Upper lobe of left lung (tissue), 6 donors: ENCODE measurements around the gene TFG. TPM values are rescaled to one million over a fixed set of nuclear protein-coding genes. Genes with fewer than 3 reads are reported as not detected.

Experiments used
- ATAC-seq, 2 donors: fragments of 200-7000 bp; cut with Tn5 transposase; one replicate each; pipeline ENCODE4 v1.9.1; 2022; ENCODE audit warnings: mild to moderate bottlenecking in 2 of 2, moderate library complexity in 2 of 2; ENCODE audit not compliant: low FRiP score in 2 of 2
- DNase-seq, 2 donors: peaks; one replicate each; pipeline ENCODE4 v3.0.0-alpha.2; 2019 to 2020
- H3K27ac ChIP-seq, 4 donors: fragments of 200-600 bp; sonication (generic); one replicate each; pipeline ENCODE4 v1.5.1; 2016 to 2019
- H3K27me3 ChIP-seq, 4 donors: fragments of 200-600 bp; sonication (generic); one replicate each; pipeline ENCODE4 v1.5.1; 2017 to 2019
- H3K36me3 ChIP-seq, 4 donors: fragments of 200-600 bp; sonication (generic); one replicate each; pipeline ENCODE4 v1.5.1; 2016 to 2019
- H3K4me1 ChIP-seq, 4 donors: fragments of 200-600 bp; sonication (generic); one replicate each; pipeline ENCODE4 v1.5.1; 2018 to 2019
- H3K4me3 ChIP-seq, 4 donors: fragments of 200-600 bp; sonication (generic); one replicate each; pipeline ENCODE4 v1.5.1; 2017 to 2019; ENCODE audit warnings: mild to moderate bottlenecking in 2 of 4, moderate library complexity in 1 of 4
- H3K9me3 ChIP-seq, 4 donors: fragments of 200-600 bp; sonication (generic); one replicate each; pipeline ENCODE4 v1.5.1; 2018 to 2019
- CTCF ChIP-seq, 6 experiments: fragments of 450-650 bp in 4 of 6; fragments of 200-600 bp in 2 of 6; sonication (generic) in 2 of 6; IDR thresholded peaks; one replicate each; pipeline ENCODE4 v1.5.1; 2016 to 2019; ENCODE audit warnings: antibody characterized with exemption in 6 of 6
- EP300 ChIP-seq, 4 donors: sonication (generic); formaldehyde crosslinking; IDR thresholded peaks; one replicate each; pipeline ENCODE4 v1.5.1; 2017; ENCODE audit warnings: antibody characterized with exemption in 4 of 4, control low read depth in 2 of 4
- POLR2A ChIP-seq, 4 donors: fragments of 450-650 bp; IDR thresholded peaks; one replicate each; pipeline ENCODE4 v1.5.1; 2016 to 2017; ENCODE audit warnings: antibody characterized with exemption in 4 of 4, mild to moderate bottlenecking in 2 of 4
- POLR2AphosphoS5 ChIP-seq, 2 donors: sonication (generic); formaldehyde crosslinking; IDR thresholded peaks; one replicate each; pipeline ENCODE4 v1.5.1; 2017; ENCODE audit warnings: antibody characterized with exemption in 2 of 2
- WGBS, 2 donors: methylation state at CpG; one replicate each; pipeline ENCODE4 v1.1.5; 2017 to 2018; 5-methylcytosine and 5-hydroxymethylcytosine counted together
- total RNA-seq, 6 donors: library from RNA; depleted of rRNA in 4 of 6; stranded (reverse); fragments of >200 nt in 4 of 6; gene quantifications; one replicate each; pipeline versions ENCODE4 v1.1.0 to v1.2.1, GENCODE V29; 2016 to 2021
- donor health status: DM: no; HTN: no; CAD: no; lungs with moderate emphysema.
- donor health status: DM: no; HTN: yes; CAD: no; lungs with severe emphysema.

TFG gene
- total RNA-seq, 6 donors from 2014 or later, result 29.6 to 87.4 (median 55.9) TPM

GRCh38 chr3:100759950-100760349, 50.7 kb downstream of the TFG start:
- Histone ChIP-seq H3K27ac (no peak overlapping the region), H3K4me1 (no peaks in the 10 kb centered on the region), H3K36me3 (no peaks in the 10 kb centered on the region), H3K9me3 (no peaks in the 10 kb centered on the region), H3K4me3 (no peak overlapping the region), H3K27me3 (no peaks in the 10 kb centered on the region)
- no peak for ATAC-seq
- TF ChIP-seq EP300 (IDR thresholded peaks at IDR 0.05) (no peak), POLR2AphosphoS5 (IDR thresholded peaks at IDR 0.05) (no peak), POLR2A (IDR thresholded peaks at IDR 0.05) (no peak), CTCF (IDR thresholded peaks at IDR 0.05) (no peak)
- DNase-seq, result no peak

- no peak for TF ChIP-seq POLR2AphosphoS5 (IDR thresholded peaks at IDR 0.05)
- TF ChIP-seq EP300 (IDR thresholded peaks at IDR 0.05), result no peak
- no peak for TF ChIP-seq CTCF (IDR thresholded peaks at IDR 0.05)
- no peak for TF ChIP-seq POLR2A (IDR thresholded peaks at IDR 0.05)
- no peak overlapping the region for H3K27ac ChIP-seq
- no peaks in the 10 kb centered on the region for H3K4me1 ChIP-seq
- H3K27me3 ChIP-seq, result no peaks in the 10 kb centered on the region
- ATAC-seq, result no peak
- 56 to 60% methylated on average over 4 of the region's 4 CpGs for WGBS, 2 donors
- no peaks in the 10 kb centered on the region for H3K36me3 ChIP-seq
- DNase-seq, result no peak
- H3K9me3 ChIP-seq, result no peaks in the 10 kb centered on the region
- H3K4me3 ChIP-seq, result no peak overlapping the region
These were observed 51.1 kb downstream of the TFG start for GRCh38 chr3:100760377-100760776.

GRCh38 chr3:100761211-100761942, 52.1 kb downstream of the TFG start:
- H3K4me3 ChIP-seq, result no peak overlapping the region
- H3K27me3 ChIP-seq, result no peaks in the 10 kb centered on the region
- no peaks in the 10 kb centered on the region for H3K36me3 ChIP-seq
- no peak for TF ChIP-seq POLR2AphosphoS5 (IDR thresholded peaks at IDR 0.05)
- TF ChIP-seq CTCF (IDR thresholded peaks at IDR 0.05), result peak in 1 of 6 experiments; percentile 11
- H3K27ac ChIP-seq, result no peak overlapping the region
- DNase-seq (no peak), ATAC-seq (peak in 1 of 2 donors; percentile 26)
- no peaks in the 10 kb centered on the region for H3K9me3 ChIP-seq
- WGBS, 2 donors, result 80 to 100% methylated on average over 1 of the region's 1 CpG
- H3K4me1 ChIP-seq, result no peaks in the 10 kb centered on the region

- no peak for TF ChIP-seq EP300 (IDR thresholded peaks at IDR 0.05)
- no peak for TF ChIP-seq CTCF (IDR thresholded peaks at IDR 0.05)
- no peak for TF ChIP-seq POLR2A (IDR thresholded peaks at IDR 0.05)
- no peak for TF ChIP-seq POLR2AphosphoS5 (IDR thresholded peaks at IDR 0.05)
- Histone ChIP-seq H3K36me3 (no peaks in the 10 kb centered on the region), H3K4me3 (no peak overlapping the region), H3K27me3 (no peaks in the 10 kb centered on the region), H3K4me1 (no peaks in the 10 kb centered on the region), H3K27ac (no peak overlapping the region), H3K9me3 (no peaks in the 10 kb centered on the region)
- ATAC-seq (no peak), DNase-seq (no peak)
These were observed 52.7 kb downstream of the TFG start for GRCh38 chr3:100761951-100762350.

- Histone ChIP-seq H3K27me3 (no peaks in the 10 kb centered on the region), H3K27ac (no peak overlapping the region), H3K4me3 (no peak overlapping the region), H3K36me3 (no peaks in the 10 kb centered on the region), H3K9me3 (no peaks in the 10 kb centered on the region), H3K4me1 (no peaks in the 10 kb centered on the region)
- DNase-seq, result no peak
- TF ChIP-seq POLR2A (IDR thresholded peaks at IDR 0.05), result no peak
- TF ChIP-seq CTCF (IDR thresholded peaks at IDR 0.05), result no peak
- TF ChIP-seq EP300 (IDR thresholded peaks at IDR 0.05), result no peak
- no peak for TF ChIP-seq POLR2AphosphoS5 (IDR thresholded peaks at IDR 0.05)
- WGBS, 2 donors, result 83 to 92% methylated on average over 3 of the region's 3 CpGs
- ATAC-seq, result no peak
These were observed 56.2 kb downstream of the TFG start for GRCh38 chr3:100765437-100765975.
